Measurements from ENCODE around the gene ZKSCAN5.
A peak's percentile ranks its signal among the peaks of the same experiment; 100 is the strongest.
"Not testable (repeated sequence)": the region's sequence is repeated elsewhere in the genome, so short reads cannot be mapped to it uniquely, and the experiment has no call there.

ZKSCAN5 gene

GRCh38 chr7:99499371-99499720 is 5.1 kb upstream of the ZKSCAN5 start:
- Histone ChIP-seq H3K4me1 (ENCODE audit: insufficient read depth, low read length, poor library complexity, severe bottlenecking) (peaks cover 21% of the 10 kb centered on the region), H3K27me3 (ENCODE audit: insufficient read depth, low read length, poor library complexity, severe bottlenecking) (no peaks in the 10 kb centered on the region), H3K9me2 (replicated peaks; ENCODE audit: low read depth, low read length) (no peaks in the 10 kb centered on the region), H4K20me1 (ENCODE audit: insufficient read depth, low read length, poor library complexity, severe bottlenecking) (peaks cover 32% of the 10 kb centered on the region), H3K79me2 (ENCODE audit: insufficient read depth, low read length) (peaks cover 60% of the 10 kb centered on the region), H3K9ac (ENCODE audit: low read depth, low read length, poor library complexity, severe bottlenecking) (peak overlapping the region; percentile 91), H3K36me3 (ENCODE audit: insufficient read depth, low read length) (peaks cover 2% of the 10 kb centered on the region; the same call in 1 of the 2 replicates), H2AFZ (ENCODE audit: low read length) (peak overlapping the region; percentile 97; the same call in 1 of the 2 replicates), H3F3A (ENCODE audit: low read depth) (no peaks in the 10 kb centered on the region), H3K4me3 (ENCODE audit: low read length, poor library complexity, severe bottlenecking) (peak overlapping the region; percentile 99), H3K4me2 (ENCODE audit: low read depth, low read length, poor library complexity, severe bottlenecking) (peak overlapping the region; percentile 90), H3K9me3 (ENCODE audit: insufficient read depth, low read depth, low read length) (no peaks in the 10 kb centered on the region; the same call in 1 of the 2 replicates)
- TF ChIP-seq EZH2phosphoT487 (IDR thresholded peaks at IDR 0.05; ENCODE audit: borderline replicate concordance) = no peak
- no peak for TF ChIP-seq CTCF (conservative IDR thresholded peaks at IDR 0.05; ENCODE audit: low read length)

GRCh38 chr7:99499721-99500636 is 4.5 kb upstream of the ZKSCAN5 start, which contains the start of gene ZNF394:
TSS of gene ZNF394 (minus strand) at chr7:99500281. CDS start at chr7:99500093, 188 bp downstream.
- no peaks in the 10 kb centered on the region for H3K27me3 ChIP-seq (ENCODE audit: insufficient read depth, low read length, poor library complexity, severe bottlenecking)
- no peaks in the 10 kb centered on the region for H3K9me2 ChIP-seq (replicated peaks; ENCODE audit: low read depth, low read length)
- TF ChIP-seq CTCF (conservative IDR thresholded peaks at IDR 0.05; ENCODE audit: low read length) (no peak), EZH2phosphoT487 (IDR thresholded peaks at IDR 0.05; ENCODE audit: borderline replicate concordance) (no peak)
- H3F3A ChIP-seq (ENCODE audit: low read depth) = no peaks in the 10 kb centered on the region
- peaks cover 21% of the 10 kb centered on the region for H3K4me1 ChIP-seq (ENCODE audit: insufficient read depth, low read length, poor library complexity, severe bottlenecking)
- H4K20me1 ChIP-seq (ENCODE audit: insufficient read depth, low read length, poor library complexity, severe bottlenecking) = peaks cover 32% of the 10 kb centered on the region
- peak within 1 kb of the TSS; percentile 90 for H3K4me2 ChIP-seq (ENCODE audit: low read depth, low read length, poor library complexity, severe bottlenecking)
- peak within 1 kb of the TSS; percentile 97 for H2AFZ ChIP-seq (ENCODE audit: low read length)
- peak within 1 kb of the TSS; percentile 91 for H3K9ac ChIP-seq (ENCODE audit: low read depth, low read length, poor library complexity, severe bottlenecking)
- H3K36me3 ChIP-seq (ENCODE audit: insufficient read depth, low read length) = no peaks in the 10 kb centered on the region; the same call in 1 of the 2 replicates
- H3K4me3 ChIP-seq (ENCODE audit: low read length, poor library complexity, severe bottlenecking) = peak within 1 kb of the TSS; percentile 99
- no peaks in the 10 kb centered on the region for H3K9me3 ChIP-seq (ENCODE audit: insufficient read depth, low read depth, low read length)
- H3K79me2 ChIP-seq (ENCODE audit: insufficient read depth, low read length) = peaks cover 58% of the 10 kb centered on the region

DNA sequence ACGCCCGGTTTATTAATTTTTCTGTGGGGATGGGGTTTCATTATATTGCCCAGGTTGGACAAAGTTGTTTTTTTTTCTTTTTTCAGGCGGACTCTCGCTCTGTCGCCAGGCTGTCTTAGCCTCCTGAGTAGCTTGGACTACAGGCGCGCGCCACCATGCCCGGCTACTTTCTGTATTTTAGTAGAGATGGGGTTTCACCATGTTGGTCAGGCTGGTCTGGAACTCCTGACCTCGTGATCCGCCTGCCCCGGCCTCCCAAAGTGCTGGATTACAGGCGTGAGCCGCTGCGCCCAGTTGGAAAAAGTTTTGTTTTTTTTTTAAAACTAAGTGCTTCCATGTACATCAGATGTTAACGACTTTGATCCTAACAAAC is 3.8 kb upstream of the ZKSCAN5 start:
- peak overlapping the region; percentile 78 for H3K4me2 ChIP-seq (ENCODE audit: low read depth, low read length, poor library complexity, severe bottlenecking)
- H3K27me3 ChIP-seq (ENCODE audit: insufficient read depth, low read length, poor library complexity, severe bottlenecking) = no peaks in the 10 kb centered on the region
- H3K36me3 ChIP-seq (ENCODE audit: insufficient read depth, low read length) = no peaks in the 10 kb centered on the region
- peak overlapping the region; percentile 91 for H3K9ac ChIP-seq (ENCODE audit: low read depth, low read length, poor library complexity, severe bottlenecking)
- H4K20me1 ChIP-seq (ENCODE audit: insufficient read depth, low read length, poor library complexity, severe bottlenecking) = peaks cover 37% of the 10 kb centered on the region
- H3K9me2 ChIP-seq (replicated peaks; ENCODE audit: low read depth, low read length) = no peaks in the 10 kb centered on the region
- H3F3A ChIP-seq (ENCODE audit: low read depth) = no peaks in the 10 kb centered on the region
- peaks cover 57% of the 10 kb centered on the region for H3K79me2 ChIP-seq (ENCODE audit: insufficient read depth, low read length)
- no peaks in the 10 kb centered on the region for H3K9me3 ChIP-seq (ENCODE audit: insufficient read depth, low read depth, low read length)
- peaks cover 22% of the 10 kb centered on the region for H3K4me1 ChIP-seq (ENCODE audit: insufficient read depth, low read length, poor library complexity, severe bottlenecking)
- TF ChIP-seq CTCF (conservative IDR thresholded peaks at IDR 0.05; ENCODE audit: low read length) = no peak
- no peak for TF ChIP-seq EZH2phosphoT487 (IDR thresholded peaks at IDR 0.05; ENCODE audit: borderline replicate concordance)
- H2AFZ ChIP-seq (ENCODE audit: low read length) = peak overlapping the region; percentile 97
- H3K4me3 ChIP-seq (ENCODE audit: low read length, poor library complexity, severe bottlenecking) = peak overlapping the region; percentile 99

DNA sequence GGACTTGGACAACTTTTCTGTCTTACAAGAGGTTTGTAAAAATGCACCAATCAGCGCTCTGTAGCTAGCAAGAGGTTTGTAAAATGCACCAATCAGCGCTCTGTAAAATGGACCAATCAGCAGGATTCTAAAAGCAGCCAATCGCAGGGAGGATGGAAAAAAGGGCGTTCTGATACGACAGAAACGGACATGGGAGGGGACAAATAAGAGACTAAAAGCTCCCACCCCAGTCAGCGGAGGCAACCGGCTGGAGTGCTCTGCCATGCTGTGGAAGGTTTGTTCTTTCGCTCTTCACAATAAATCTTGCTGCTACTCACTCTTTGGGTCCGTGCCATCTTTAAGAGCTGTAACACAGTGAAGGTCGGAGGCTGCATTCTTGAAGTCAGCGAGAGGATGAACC is 3.2 kb upstream of the ZKSCAN5 start:
- not testable (repeated sequence) for H3K9ac ChIP-seq (ENCODE audit: low read depth, low read length, poor library complexity, severe bottlenecking); H2AFZ ChIP-seq (ENCODE audit: low read length); H3K36me3 ChIP-seq (ENCODE audit: insufficient read depth, low read length); H3K9me2 ChIP-seq (replicated peaks; ENCODE audit: low read depth, low read length); H3F3A ChIP-seq (ENCODE audit: low read depth); H3K27me3 ChIP-seq (ENCODE audit: insufficient read depth, low read length, poor library complexity, severe bottlenecking); H3K9me3 ChIP-seq (ENCODE audit: insufficient read depth, low read depth, low read length)
- Histone ChIP-seq H3K4me2 (ENCODE audit: low read depth, low read length, poor library complexity, severe bottlenecking) (peak overlapping the region; percentile 78), H3K4me3 (ENCODE audit: low read length, poor library complexity, severe bottlenecking) (peak overlapping the region; percentile 99), H4K20me1 (ENCODE audit: insufficient read depth, low read length, poor library complexity, severe bottlenecking) (peaks cover 40% of the 10 kb centered on the region), H3K4me1 (ENCODE audit: insufficient read depth, low read length, poor library complexity, severe bottlenecking) (peaks cover 28% of the 10 kb centered on the region), H3K79me2 (ENCODE audit: insufficient read depth, low read length) (peaks cover 57% of the 10 kb centered on the region)
